Glomerular endothelial cell (primary cell): ENCODE data around the gene IRF5. TPM values are rescaled to one million over a fixed set of nuclear protein-coding genes. Genes with fewer than 3 reads are reported as not detected.
"Not testable (repeated sequence)": the region's sequence is repeated elsewhere in the genome, so short reads cannot be mapped to it uniquely, and the experiment has no call there.

Source experiments
- DNase-seq: peaks from one replicate; pipeline ENCODE4 v3.0.0-alpha.2; 2011; ENCODE audit warnings: low read depth, low spot score; ENCODE audit errors: extremely low read depth
- total RNA-seq: library from RNA; depleted of rRNA; stranded (reverse); fragments of >200 nt; gene quantifications from 2 replicates; pipeline ENCODE4 v1.2.3, GENCODE V29; 2015

The IRF5 gene
- total RNA-seq, 1 donor from 2014 or later = not detected

GRCh38 chr7:128937271-128937646 is 468 bp upstream of the IRF5 start:
- DNase-seq = no peak

GRCh38 chr7:128938544-128939074 is 882 bp downstream of the IRF5 start:
- DNase-seq = no peak

- DNase-seq = no peak
Observed at GRCh38 chr7:128939075-128939860, 1.5 kb downstream of the IRF5 start.

GRCh38 chr7:128939861-128940410 is 2.2 kb downstream of the IRF5 start:
- no peak for DNase-seq

- no peak for DNase-seq
Observed at GRCh38 chr7:128940494-128941322, 3.0 kb downstream of the IRF5 start.

- DNase-seq = no peak
Observed at GRCh38 chr7:128941323-128941890, 3.7 kb downstream of the IRF5 start.

GRCh38 chr7:128941946-128942526 is 4.3 kb downstream of the IRF5 start:
- DNase-seq = no peak

GRCh38 chr7:128943251-128943650 is 5.5 kb downstream of the IRF5 start:
- not testable (repeated sequence) for DNase-seq

GRCh38 chr7:128944487-128945236 is 6.9 kb downstream of the IRF5 start:
- no peak for DNase-seq

- no peak for DNase-seq
Observed at GRCh38 chr7:128945668-128946366, 8.1 kb downstream of the IRF5 start.

GRCh38 chr7:128946936-128947830 is 9.5 kb downstream of the IRF5 start:
- DNase-seq = no peak

GRCh38 chr7:128947854-128948253 is 10.1 kb downstream of the IRF5 start:
- no peak for DNase-seq

- DNase-seq = no peak
Observed at GRCh38 chr7:128948312-128948973, 10.7 kb downstream of the IRF5 start.

GRCh38 chr7:128948976-128949760 is 11.4 kb downstream of the IRF5 start:
- DNase-seq = no peak

GRCh38 chr7:128951296-128951695 is 13.6 kb downstream of the IRF5 start:
- DNase-seq = no peak

GRCh38 chr7:128954150-128954549 is 16.4 kb downstream of the IRF5 start:
- DNase-seq = no peak
